SK-N-SH treated with all-trans-retinoic acid at 6 μM for 48 hours (cell line): ENCODE data around the gene MAGEB17.

ENCODE experiments used
- ATAC-seq: fragments of 200-7000 bp; cut with Tn5 transposase; 3 replicates; pipeline ENCODE4 v1.9.1; 2020; ENCODE audit warnings: mild to moderate bottlenecking, moderate library complexity
- BACH2 ChIP-seq: fragments of 250-450 bp; sonication (Bioruptor Pico); IDR thresholded peaks from 2 replicates; pipeline ENCODE4 v1.9.0; 2021; ENCODE audit warnings: mild to moderate bottlenecking, borderline replicate concordance
- CSDC2 ChIP-seq: fragments of 250-450 bp; sonication (Bioruptor Pico); IDR thresholded peaks from 2 replicates; pipeline ENCODE4 v1.5.0; 2020; ENCODE audit warnings: mild to moderate bottlenecking, moderate library complexity
- ESRRG ChIP-seq: fragments of 250-450 bp; sonication (Bioruptor Pico); IDR thresholded peaks from 2 replicates; pipeline ENCODE4 v1.6.1; 2021; ENCODE audit warnings: mild to moderate bottlenecking
- GLIS3 ChIP-seq: fragments of 250-450 bp; sonication (Bioruptor Pico); IDR thresholded peaks from 2 replicates; pipeline ENCODE4 v1.5.0; 2020; ENCODE audit warnings: mild to moderate bottlenecking, moderate library complexity
- ISL1 ChIP-seq: fragments of 250-450 bp; sonication (Bioruptor Pico); IDR thresholded peaks from 2 replicates; pipeline ENCODE4 v2.1.2; 2022; ENCODE audit warnings: mild to moderate bottlenecking, moderate library complexity
- OSR1 ChIP-seq: fragments of 250-450 bp; sonication (Bioruptor Pico); IDR thresholded peaks from 2 replicates; pipeline ENCODE4 v1.8.0; 2022; ENCODE audit warnings: moderate library complexity, mild to moderate bottlenecking, inconsistent platforms
- PPARA ChIP-seq: fragments of 250-450 bp; sonication (Bioruptor Pico); IDR thresholded peaks from 2 replicates; pipeline ENCODE4 v1.5.0; 2020; ENCODE audit warnings: mild to moderate bottlenecking, borderline replicate concordance
- RARB ChIP-seq: fragments of 250-450 bp; sonication (Bioruptor Pico); IDR thresholded peaks from 2 replicates; pipeline ENCODE4 v1.8.0; 2021; ENCODE audit warnings: mild to moderate bottlenecking, moderate library complexity
- SNAI2 ChIP-seq: fragments of 250-450 bp; sonication (Bioruptor Pico); IDR thresholded peaks from 2 replicates; pipeline ENCODE4 v1.5.0; 2020; ENCODE audit warnings: mild to moderate bottlenecking, moderate library complexity
- TCF4 ChIP-seq: fragments of 250-450 bp; sonication (Bioruptor Pico); IDR thresholded peaks from 2 replicates; pipeline ENCODE4 v1.8.0; 2021; ENCODE audit warnings: mild to moderate bottlenecking, moderate library complexity, borderline replicate concordance
- TOX ChIP-seq: fragments of 250-450 bp; sonication (Bioruptor Pico); IDR thresholded peaks from 2 replicates; pipeline ENCODE4 v1.8.0; 2021; ENCODE audit warnings: mild to moderate bottlenecking, moderate library complexity, borderline replicate concordance
- ZC3H10 ChIP-seq: fragments of 250-450 bp; sonication (Bioruptor Pico); IDR thresholded peaks from 2 replicates; pipeline ENCODE4 v1.5.1; 2021; ENCODE audit warnings: mild to moderate bottlenecking, moderate library complexity
- ZFP3 ChIP-seq: fragments of 250-450 bp; sonication (Bioruptor Pico); IDR thresholded peaks from 2 replicates; pipeline ENCODE4 v1.5.0; 2020; ENCODE audit warnings: mild to moderate bottlenecking, moderate library complexity
- ZFP30 ChIP-seq: fragments of 450-650 bp; formaldehyde crosslinking; IDR thresholded peaks from 2 replicates; pipeline ENCODE4 v1.5.0; 2022; ENCODE audit warnings: mild to moderate bottlenecking, moderate library complexity
- ZNF565 ChIP-seq: fragments of 450-650 bp; formaldehyde crosslinking; conservative IDR thresholded peaks from 2 replicates; pipeline ENCODE4 v1.5.0; 2020; ENCODE audit warnings: low read depth, mild to moderate bottlenecking, moderate library complexity
- ZNF70 ChIP-seq: fragments of 450-650 bp; formaldehyde crosslinking; IDR thresholded peaks from 2 replicates; pipeline ENCODE4 v1.5.0; 2020; ENCODE audit warnings: mild to moderate bottlenecking, moderate library complexity
- ZNF8 ChIP-seq: fragments of 450-650 bp; formaldehyde crosslinking; IDR thresholded peaks from 2 replicates; pipeline ENCODE4 v1.5.0; 2020; ENCODE audit warnings: mild to moderate bottlenecking, moderate library complexity
- TF ChIP-seq, protein P1 (sequence below): fragments of 250-450 bp; sonication (Bioruptor Pico); IDR thresholded peaks from 2 replicates; pipeline ENCODE4 v1.5.0; 2020; ENCODE audit warnings: mild to moderate bottlenecking, moderate library complexity
- TF ChIP-seq, protein P2 (sequence below): fragments of 250-450 bp; sonication (Bioruptor Pico); IDR thresholded peaks from 2 replicates; pipeline ENCODE4 v1.5.1; 2021; ENCODE audit warnings: mild to moderate bottlenecking, moderate library complexity
- TF ChIP-seq, protein P3 (sequence below): fragments of 250-450 bp; sonication (Bioruptor Pico); IDR thresholded peaks from 2 replicates; pipeline ENCODE4 v1.8.0; 2021; ENCODE audit warnings: low read depth, mild to moderate bottlenecking, moderate library complexity, borderline replicate concordance
- TF ChIP-seq, protein P4 (sequence below): fragments of 250-450 bp; sonication (Bioruptor Pico); IDR thresholded peaks from 2 replicates; pipeline ENCODE4 v1.5.1; 2020; ENCODE audit warnings: low read depth, mild to moderate bottlenecking, moderate library complexity

Gene MAGEB17

DNA sequence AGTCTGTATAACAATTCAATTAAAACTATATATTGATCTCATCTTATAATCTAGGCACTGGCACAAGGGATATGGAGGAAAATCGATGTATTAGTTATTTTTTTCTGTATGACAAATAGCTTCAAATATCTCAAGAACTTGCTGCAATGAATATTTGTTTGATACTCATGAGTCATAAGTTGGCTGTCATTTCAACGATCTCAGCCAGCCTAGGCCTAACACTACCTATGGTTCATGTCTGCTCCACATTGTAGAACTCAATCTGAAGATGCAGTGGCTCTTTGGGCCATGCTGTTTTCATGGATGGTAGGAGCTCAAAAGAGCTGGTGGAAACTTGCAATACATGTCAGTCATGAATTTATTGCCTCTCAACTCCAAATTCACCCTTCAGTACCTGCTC, 44.7 kb downstream of the MAGEB17 start:
- TF ChIP-seq ZNF8 (CRISPR knock-in tag) = no peak
- no peak for TF ChIP-seq OSR1 (CRISPR knock-in tag)
- TF ChIP-seq ESRRG (CRISPR knock-in tag) = no peak
- no peak for TF ChIP-seq TCF4 (CRISPR knock-in tag)
- no peak for TF ChIP-seq ZNF70 (CRISPR knock-in tag)
- TF ChIP-seq, protein P1, sequence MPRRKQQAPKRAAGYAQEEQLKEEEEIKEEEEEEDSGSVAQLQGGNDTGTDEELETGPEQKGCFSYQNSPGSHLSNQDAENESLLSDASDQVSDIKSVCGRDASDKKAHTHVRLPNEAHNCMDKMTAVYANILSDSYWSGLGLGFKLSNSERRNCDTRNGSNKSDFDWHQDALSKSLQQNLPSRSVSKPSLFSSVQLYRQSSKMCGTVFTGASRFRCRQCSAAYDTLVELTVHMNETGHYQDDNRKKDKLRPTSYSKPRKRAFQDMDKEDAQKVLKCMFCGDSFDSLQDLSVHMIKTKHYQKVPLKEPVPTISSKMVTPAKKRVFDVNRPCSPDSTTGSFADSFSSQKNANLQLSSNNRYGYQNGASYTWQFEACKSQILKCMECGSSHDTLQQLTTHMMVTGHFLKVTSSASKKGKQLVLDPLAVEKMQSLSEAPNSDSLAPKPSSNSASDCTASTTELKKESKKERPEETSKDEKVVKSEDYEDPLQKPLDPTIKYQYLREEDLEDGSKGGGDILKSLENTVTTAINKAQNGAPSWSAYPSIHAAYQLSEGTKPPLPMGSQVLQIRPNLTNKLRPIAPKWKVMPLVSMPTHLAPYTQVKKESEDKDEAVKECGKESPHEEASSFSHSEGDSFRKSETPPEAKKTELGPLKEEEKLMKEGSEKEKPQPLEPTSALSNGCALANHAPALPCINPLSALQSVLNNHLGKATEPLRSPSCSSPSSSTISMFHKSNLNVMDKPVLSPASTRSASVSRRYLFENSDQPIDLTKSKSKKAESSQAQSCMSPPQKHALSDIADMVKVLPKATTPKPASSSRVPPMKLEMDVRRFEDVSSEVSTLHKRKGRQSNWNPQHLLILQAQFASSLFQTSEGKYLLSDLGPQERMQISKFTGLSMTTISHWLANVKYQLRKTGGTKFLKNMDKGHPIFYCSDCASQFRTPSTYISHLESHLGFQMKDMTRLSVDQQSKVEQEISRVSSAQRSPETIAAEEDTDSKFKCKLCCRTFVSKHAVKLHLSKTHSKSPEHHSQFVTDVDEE = no peak
- peak; percentile 22; the same call in 2 of the 3 replicates for ATAC-seq

DNA sequence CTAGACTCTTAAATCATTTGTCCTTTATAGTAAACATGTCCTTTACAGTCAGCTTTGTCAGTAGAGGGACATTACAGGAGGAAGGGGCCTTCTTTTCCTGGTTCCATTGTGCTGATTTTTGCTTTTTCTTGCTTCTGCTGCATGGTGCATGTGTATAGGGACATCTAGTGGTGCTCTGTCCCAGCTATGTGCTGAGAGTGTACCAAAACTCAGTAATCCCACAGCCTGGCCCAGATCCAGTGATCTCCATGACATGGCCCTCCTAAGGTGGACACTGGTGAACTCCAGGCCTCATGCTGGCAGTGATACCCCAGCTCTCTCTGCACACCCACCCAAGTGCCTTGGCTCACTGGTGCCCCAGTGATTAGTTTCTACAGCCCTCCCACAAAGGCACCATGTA, 45.2 kb downstream of the MAGEB17 start:
- TF ChIP-seq CSDC2 (CRISPR knock-in tag) (no peak), ESRRG (CRISPR knock-in tag) (no peak), TOX (CRISPR knock-in tag) (no peak), PPARA (CRISPR knock-in tag) (no peak)
- ATAC-seq = peak; percentile 82

DNA sequence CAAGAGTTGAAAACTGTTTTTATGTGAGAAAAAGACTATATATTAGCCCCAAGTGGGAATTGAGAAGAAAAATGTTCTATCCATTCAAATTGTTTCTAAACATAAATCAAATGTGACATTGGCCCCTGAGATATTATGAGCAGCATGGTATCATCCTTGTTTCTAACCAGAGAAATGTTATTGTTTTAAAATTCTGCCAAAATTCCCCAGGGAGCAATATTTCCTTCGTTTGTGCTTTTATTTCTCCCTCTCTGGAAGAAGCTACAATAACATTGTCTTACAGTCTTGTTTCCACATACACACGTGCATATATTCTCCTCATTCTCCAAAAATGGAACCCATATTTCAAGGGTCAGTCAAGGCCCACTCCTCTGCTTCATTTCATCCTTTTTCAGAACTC, 46.7 kb downstream of the MAGEB17 start:
- no peak for ATAC-seq
- TF ChIP-seq, protein P2, sequence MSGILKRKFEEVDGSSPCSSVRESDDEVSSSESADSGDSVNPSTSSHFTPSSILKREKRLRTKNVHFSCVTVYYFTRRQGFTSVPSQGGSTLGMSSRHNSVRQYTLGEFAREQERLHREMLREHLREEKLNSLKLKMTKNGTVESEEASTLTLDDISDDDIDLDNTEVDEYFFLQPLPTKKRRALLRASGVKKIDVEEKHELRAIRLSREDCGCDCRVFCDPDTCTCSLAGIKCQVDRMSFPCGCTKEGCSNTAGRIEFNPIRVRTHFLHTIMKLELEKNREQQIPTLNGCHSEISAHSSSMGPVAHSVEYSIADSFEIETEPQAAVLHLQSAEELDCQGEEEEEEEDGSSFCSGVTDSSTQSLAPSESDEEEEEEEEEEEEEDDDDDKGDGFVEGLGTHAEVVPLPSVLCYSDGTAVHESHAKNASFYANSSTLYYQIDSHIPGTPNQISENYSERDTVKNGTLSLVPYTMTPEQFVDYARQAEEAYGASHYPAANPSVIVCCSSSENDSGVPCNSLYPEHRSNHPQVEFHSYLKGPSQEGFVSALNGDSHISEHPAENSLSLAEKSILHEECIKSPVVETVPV (CRISPR knock-in tag) = no peak
- TF ChIP-seq ZNF70 (CRISPR knock-in tag) (no peak), RARB (CRISPR knock-in tag) (no peak), TCF4 (CRISPR knock-in tag) (no peak), SNAI2 (CRISPR knock-in tag) (no peak), ZNF8 (CRISPR knock-in tag) (no peak), TOX (CRISPR knock-in tag) (no peak), OSR1 (CRISPR knock-in tag) (no peak), BACH2 (CRISPR knock-in tag) (no peak), ESRRG (CRISPR knock-in tag) (no peak), ZFP3 (CRISPR knock-in tag) (no peak), GLIS3 (no peak), ZNF565 (no peak), CSDC2 (CRISPR knock-in tag) (no peak), ISL1 (no peak), PPARA (CRISPR knock-in tag) (no peak), ZC3H10 (no peak)
- TF ChIP-seq, protein P3, sequence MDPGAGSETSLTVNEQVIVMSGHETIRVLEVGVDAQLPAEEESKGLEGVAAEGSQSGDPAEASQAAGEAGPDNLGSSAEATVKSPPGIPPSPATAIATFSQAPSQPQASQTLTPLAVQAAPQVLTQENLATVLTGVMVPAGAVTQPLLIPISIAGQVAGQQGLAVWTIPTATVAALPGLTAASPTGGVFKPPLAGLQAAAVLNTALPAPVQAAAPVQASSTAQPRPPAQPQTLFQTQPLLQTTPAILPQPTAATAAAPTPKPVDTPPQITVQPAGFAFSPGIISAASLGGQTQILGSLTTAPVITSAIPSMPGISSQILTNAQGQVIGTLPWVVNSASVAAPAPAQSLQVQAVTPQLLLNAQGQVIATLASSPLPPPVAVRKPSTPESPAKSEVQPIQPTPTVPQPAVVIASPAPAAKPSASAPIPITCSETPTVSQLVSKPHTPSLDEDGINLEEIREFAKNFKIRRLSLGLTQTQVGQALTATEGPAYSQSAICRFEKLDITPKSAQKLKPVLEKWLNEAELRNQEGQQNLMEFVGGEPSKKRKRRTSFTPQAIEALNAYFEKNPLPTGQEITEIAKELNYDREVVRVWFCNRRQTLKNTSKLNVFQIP (CRISPR knock-in tag) = no peak
- TF ChIP-seq, protein P4, sequence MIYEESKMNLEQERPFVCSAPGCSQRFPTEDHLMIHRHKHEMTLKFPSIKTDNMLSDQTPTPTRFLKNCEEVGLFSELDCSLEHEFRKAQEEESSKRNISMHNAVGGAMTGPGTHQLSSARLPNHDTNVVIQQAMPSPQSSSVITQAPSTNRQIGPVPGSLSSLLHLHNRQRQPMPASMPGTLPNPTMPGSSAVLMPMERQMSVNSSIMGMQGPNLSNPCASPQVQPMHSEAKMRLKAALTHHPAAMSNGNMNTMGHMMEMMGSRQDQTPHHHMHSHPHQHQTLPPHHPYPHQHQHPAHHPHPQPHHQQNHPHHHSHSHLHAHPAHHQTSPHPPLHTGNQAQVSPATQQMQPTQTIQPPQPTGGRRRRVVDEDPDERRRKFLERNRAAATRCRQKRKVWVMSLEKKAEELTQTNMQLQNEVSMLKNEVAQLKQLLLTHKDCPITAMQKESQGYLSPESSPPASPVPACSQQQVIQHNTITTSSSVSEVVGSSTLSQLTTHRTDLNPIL (CRISPR knock-in tag) = no peak
- TF ChIP-seq, all 23 proteins: peak for 0

DNA sequence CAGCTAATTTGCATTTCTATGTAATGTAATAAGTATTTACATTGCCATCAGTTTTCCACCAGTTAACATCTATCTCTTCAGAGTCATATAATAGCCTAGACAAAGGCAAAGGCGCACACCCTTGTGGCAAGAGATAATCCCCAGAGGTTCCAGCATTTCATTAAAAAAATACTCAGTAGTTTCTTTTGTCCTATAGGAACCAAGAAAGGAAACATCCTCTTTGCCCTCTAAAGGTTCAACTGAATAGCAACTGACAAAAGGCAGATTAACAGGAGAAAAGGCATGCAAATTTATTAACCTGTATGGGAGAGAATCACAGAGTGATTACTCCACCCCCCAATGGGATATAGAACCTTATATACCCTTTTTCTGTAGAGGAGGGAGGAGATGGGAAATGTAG, 48.4 kb downstream of the MAGEB17 start:
- ATAC-seq = no peak
- TF ChIP-seq ZNF8 (CRISPR knock-in tag) = no peak
- TF ChIP-seq ZC3H10 = no peak
- TF ChIP-seq, protein P2 (CRISPR knock-in tag) = no peak
- no peak for TF ChIP-seq TCF4 (CRISPR knock-in tag)
- no peak for TF ChIP-seq RARB (CRISPR knock-in tag)
- TF ChIP-seq ZFP3 (CRISPR knock-in tag) = no peak
- TF ChIP-seq ZFP30 (CRISPR knock-in tag) = no peak
- TF ChIP-seq, protein P1 = no peak
- TF ChIP-seq TOX (CRISPR knock-in tag) = no peak
- TF ChIP-seq BACH2 (CRISPR knock-in tag) = no peak
